Measurements from ENCODE around the gene BPIFB1.

BPIFB1 gene

DNA sequence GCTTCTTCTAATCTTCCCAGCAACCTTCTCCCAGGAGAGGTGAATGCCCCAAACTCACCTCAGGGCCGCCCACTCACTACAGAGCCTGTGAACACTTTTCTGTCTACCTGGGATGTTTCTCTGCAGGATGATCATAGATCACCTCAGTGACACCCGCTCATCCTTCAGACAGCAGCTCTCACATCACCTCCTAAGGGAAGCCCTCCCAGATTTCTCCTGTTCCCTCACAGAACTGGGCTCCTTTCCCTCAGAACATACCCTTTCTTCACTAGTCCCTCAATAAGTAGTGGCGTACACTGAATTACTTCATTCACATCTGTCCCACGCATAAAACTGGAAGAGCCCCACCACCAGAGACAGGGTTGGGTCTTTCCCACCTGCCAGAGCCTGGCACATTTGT is 60.5 kb downstream of the BPIFB1 start:
- no peak overlapping the region for H3K4me3 ChIP-seq (ENCODE audit: control insufficient read depth, low read depth, low read length)
- TF ChIP-seq, protein P1, sequence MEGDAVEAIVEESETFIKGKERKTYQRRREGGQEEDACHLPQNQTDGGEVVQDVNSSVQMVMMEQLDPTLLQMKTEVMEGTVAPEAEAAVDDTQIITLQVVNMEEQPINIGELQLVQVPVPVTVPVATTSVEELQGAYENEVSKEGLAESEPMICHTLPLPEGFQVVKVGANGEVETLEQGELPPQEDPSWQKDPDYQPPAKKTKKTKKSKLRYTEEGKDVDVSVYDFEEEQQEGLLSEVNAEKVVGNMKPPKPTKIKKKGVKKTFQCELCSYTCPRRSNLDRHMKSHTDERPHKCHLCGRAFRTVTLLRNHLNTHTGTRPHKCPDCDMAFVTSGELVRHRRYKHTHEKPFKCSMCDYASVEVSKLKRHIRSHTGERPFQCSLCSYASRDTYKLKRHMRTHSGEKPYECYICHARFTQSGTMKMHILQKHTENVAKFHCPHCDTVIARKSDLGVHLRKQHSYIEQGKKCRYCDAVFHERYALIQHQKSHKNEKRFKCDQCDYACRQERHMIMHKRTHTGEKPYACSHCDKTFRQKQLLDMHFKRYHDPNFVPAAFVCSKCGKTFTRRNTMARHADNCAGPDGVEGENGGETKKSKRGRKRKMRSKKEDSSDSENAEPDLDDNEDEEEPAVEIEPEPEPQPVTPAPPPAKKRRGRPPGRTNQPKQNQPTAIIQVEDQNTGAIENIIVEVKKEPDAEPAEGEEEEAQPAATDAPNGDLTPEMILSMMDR (conservative IDR thresholded peaks at IDR 0.05; ENCODE audit: control insufficient read depth, insufficient read depth, low read depth, low read length), result no peak
- no peak for DNase-seq (ENCODE audit: low read depth)

DNA sequence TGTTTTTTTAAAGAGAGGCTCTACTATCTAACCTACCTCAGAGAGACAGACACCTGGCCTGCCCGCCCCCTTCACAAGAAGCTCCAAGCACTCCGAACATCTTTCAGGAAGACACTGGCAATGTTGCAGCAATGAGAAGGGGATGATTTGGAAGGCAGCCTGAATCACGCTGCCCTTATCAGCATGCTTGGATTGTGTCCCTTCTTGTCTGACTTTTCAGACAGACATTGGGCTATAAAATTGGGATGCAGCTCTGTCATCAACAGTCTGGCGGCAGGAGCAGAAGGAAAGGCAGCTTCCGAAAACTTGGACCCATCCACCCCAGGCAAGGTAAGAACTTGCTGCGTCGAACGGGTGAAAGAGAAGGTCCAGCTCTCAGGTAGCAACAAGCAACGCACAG is 62.3 kb downstream of the BPIFB1 start:
- no peak for DNase-seq (ENCODE audit: low read depth)
- TF ChIP-seq, protein P1 (conservative IDR thresholded peaks at IDR 0.05; ENCODE audit: control insufficient read depth, insufficient read depth, low read depth, low read length), result no peak
- no peak overlapping the region for H3K4me3 ChIP-seq (ENCODE audit: control insufficient read depth, low read depth, low read length)

DNA sequence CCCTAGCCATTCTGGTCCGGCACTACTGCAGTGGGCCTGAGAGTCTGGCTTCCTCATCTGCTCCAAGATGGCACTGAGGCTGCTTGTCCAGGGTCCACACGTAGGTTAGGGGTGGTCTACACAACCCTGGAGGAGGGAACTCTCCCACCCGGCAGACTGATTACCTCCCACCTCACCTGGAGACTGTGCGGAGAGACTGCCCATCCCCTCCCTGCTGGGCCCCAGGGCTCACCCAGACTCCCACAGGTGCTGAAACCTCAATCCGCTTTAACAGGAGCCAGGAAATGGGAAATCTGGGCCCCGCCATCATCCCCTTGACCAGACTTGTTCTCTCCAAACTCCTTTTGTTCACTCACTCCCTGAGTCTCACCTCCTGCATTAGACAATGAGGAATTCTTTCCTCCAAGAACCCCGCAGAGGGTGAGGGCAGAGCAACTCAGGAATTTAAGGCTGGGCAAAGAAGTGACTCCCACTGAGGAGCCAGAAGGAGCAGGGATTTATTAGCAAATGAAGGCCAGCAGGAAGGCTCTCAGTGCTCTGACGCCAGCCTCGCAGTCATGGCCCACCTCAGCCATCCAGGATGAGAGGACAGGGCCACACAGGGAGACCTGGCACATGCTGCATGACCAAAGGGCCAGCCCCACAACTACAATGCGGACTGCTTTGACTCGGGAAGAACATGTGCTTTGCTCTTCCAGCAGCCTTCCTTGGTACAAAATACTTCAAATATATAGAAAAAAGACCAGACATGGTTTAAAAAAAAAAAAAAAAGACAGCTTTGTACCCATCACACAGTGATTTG is 65.3 kb downstream of the BPIFB1 start:
- DNase-seq (ENCODE audit: low read depth), result no peak
- H3K4me3 ChIP-seq (ENCODE audit: control insufficient read depth, low read depth, low read length), result no peak overlapping the region
- TF ChIP-seq, protein P1 (conservative IDR thresholded peaks at IDR 0.05; ENCODE audit: control insufficient read depth, insufficient read depth, low read depth, low read length), result no peak

DNA sequence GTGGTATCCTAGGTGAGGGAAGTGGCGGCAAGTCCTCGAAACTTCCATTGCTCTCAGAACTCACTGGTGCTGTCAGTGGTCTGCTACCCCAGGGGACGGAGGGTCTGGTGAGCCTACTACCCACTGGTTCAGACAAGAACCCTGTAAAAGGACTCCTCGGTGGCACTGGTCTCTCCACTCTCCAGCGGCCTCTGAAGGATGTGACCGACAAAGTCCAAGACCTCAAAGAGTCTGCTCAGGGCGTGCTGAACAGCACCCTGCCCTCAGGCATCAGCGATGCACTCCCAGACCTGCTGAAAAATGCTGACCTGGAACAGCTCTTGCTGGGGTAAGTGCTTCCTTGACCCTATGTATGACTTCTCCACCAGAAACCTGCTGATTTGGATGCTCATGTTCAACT is 66.5 kb downstream of the BPIFB1 start:
- TF ChIP-seq, protein P1 (conservative IDR thresholded peaks at IDR 0.05; ENCODE audit: control insufficient read depth, insufficient read depth, low read depth, low read length), result no peak
- no peak for DNase-seq (ENCODE audit: low read depth)
- no peak overlapping the region for H3K4me3 ChIP-seq (ENCODE audit: control insufficient read depth, low read depth, low read length)

DNA sequence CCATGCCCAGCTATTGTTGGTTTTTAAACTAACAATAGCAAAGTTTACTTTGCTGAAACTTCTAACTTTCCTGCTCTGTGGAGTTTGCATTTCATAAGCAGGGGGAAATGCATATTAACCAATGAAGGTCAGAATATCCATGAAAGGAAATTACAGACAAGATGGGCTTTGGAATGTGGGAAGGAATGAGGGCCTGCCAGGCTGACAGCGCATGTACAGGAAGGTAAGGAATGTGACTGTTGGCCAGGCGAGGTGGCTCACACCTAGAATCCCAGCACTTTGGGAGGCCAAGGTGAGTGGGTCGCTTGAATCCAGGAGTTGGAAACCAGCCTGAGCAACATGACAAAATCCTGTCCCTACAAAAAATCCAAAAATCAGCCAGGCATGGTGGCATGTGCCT is 68.7 kb downstream of the BPIFB1 start:
- DNase-seq (ENCODE audit: low read depth), result no peak
- no peak overlapping the region for H3K4me3 ChIP-seq (ENCODE audit: control insufficient read depth, low read depth, low read length)
- TF ChIP-seq, protein P1 (conservative IDR thresholded peaks at IDR 0.05; ENCODE audit: control insufficient read depth, insufficient read depth, low read depth, low read length), result no peak

DNA sequence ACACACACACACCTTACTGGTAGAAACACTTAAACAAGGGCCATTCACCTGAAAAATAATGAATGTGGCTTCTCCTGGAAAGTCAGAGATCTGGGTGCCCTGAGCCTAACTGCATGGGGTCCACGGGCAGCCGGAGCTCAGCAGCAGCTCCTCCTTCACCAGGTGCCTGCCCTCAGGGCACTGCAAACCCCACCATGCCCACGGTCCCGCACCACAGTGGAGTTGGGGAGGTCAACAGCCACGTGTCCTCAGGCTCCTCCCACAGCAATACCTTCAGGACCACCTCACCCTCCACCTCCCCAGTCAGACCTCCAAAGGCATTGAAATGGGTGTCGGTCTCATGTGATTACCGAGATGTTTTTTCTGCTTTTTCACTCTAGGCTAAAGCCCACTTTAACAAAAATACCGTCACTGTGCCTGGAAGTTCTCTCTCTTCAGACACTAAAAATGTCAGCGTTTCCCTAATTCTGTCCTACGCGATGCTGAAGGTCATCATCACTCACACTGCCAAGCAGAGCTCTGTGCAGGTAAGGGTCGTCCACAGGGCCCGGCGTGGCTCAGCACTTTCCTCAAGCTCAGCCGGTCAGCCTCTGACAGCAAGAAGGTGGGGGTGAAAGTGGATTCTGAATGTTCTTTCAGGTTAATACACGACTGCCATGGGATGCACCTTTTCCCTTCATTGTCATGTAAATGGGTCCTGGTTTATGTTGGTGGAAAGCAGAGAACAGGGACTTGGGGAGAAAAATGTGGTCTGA is 69.4 kb downstream of the BPIFB1 start:
- TF ChIP-seq, protein P1 (conservative IDR thresholded peaks at IDR 0.05; ENCODE audit: control insufficient read depth, insufficient read depth, low read depth, low read length), result no peak

More for the DNA sequence above, 69.4 kb downstream of the BPIFB1 start:
- DNase-seq (ENCODE audit: low read depth), result no peak
- H3K4me3 ChIP-seq (ENCODE audit: control insufficient read depth, low read depth, low read length), result no peak overlapping the region
